Measurements from ENCODE around the gene RFX2.
"Not testable (repeated sequence)": the region's sequence is repeated elsewhere in the genome, so short reads cannot be mapped to it uniquely, and the experiment has no call there.

Gene RFX2

DNA sequence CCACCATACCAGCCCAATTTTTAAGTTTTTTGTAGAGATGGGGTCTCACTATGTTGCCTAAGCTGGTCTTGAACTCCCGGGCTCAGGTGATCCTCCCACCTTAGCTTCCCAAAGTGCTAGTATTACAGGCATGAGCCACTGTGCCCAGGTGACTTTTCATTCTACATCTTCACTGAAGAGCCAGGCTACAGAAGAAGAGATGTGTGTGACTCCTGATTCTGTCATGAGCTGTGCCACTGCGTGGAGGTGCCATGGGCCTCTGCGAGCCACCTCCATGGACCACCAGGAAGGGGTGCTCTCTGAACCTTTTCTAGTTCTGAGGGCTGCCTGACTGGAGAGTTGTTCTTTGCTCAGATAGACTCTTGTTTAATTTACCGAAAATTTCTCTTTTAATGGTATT, 75.8 kb downstream of the RFX2 start:
- DNase-seq = no peak

DNA sequence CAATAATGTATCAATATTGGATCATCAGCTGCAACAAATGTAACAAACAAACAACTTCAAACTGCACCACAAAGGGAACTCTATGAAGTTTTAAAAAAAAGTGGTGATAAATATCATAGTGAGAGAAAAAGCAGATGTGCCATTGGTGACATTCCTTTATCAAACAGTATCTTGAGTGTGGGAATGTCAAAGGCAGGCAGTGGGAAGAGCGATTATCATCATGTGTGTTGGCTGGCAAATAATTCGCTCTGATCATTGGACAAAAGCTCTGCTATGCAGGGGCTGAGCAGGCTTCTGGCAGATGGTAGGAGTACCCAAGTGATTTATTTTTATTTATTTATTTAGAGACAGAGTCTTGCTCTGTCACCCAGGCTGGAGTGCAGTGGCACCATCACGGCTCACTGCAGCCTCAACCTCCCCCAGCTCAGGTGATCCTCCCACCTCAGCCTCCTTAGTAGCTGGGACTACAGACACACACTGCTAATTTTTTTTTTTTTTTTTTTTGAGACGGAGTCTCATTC, 76.5 kb downstream of the RFX2 start:
- DNase-seq = no peak

- DNase-seq = no peak
Measured at GRCh38 chr19:6032827-6033226, 77.5 kb downstream of the RFX2 start.

GRCh38 chr19:6032381-6032780, 77.9 kb downstream of the RFX2 start:
- DNase-seq = no peak

DNA sequence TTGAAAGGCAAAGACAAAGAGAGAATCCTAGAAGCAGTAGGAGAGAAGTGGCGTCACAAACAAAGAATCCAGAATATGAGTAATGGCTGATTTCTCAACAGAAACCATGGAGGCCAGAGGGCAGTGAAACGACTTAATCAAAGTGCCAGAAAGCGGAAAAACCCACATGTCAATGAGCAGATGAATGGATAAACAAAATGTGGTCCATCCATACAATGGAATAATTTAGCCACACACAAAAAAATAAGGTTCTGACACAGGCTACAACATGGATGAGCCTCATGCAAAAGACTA, 80.1 kb downstream of the RFX2 start:
- no peak for DNase-seq

- DNase-seq = no peak
Measured at GRCh38 chr19:6026390-6027227, 83.7 kb downstream of the RFX2 start.

GRCh38 chr19:6024756-6025155, 85.5 kb downstream of the RFX2 start:
- DNase-seq = not testable (repeated sequence)

DNA sequence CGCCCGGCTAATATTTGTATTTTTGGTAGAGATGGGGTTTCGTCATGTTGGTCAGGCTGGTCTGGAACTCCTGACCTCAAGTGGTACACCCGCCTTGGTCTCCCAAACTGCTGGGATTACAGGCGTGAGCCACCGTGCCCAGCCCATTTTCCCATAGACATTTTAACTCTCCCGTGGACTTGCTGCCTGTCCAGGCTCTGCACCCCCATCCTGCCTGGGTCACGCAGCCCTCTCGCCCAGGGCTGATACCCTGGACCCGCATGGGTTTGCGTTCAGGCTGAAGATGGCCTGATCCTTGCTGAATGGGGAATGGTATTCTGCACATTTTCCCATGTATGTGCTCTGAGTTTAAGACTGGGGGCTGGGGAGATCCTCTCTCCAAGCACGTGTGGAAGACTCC, 86.4 kb downstream of the RFX2 start:
- DNase-seq = no peak

GRCh38 chr19:6023085-6023682, 87.1 kb downstream of the RFX2 start:
- DNase-seq = no peak

- no peak for DNase-seq
Measured at GRCh38 chr19:6022570-6023064, 87.7 kb downstream of the RFX2 start.

GRCh38 chr19:6021878-6022569, 88.3 kb downstream of the RFX2 start:
- peak; percentile 88 for DNase-seq

GRCh38 chr19:6020972-6021805, 89.1 kb downstream of the RFX2 start:
- no peak for DNase-seq

DNA sequence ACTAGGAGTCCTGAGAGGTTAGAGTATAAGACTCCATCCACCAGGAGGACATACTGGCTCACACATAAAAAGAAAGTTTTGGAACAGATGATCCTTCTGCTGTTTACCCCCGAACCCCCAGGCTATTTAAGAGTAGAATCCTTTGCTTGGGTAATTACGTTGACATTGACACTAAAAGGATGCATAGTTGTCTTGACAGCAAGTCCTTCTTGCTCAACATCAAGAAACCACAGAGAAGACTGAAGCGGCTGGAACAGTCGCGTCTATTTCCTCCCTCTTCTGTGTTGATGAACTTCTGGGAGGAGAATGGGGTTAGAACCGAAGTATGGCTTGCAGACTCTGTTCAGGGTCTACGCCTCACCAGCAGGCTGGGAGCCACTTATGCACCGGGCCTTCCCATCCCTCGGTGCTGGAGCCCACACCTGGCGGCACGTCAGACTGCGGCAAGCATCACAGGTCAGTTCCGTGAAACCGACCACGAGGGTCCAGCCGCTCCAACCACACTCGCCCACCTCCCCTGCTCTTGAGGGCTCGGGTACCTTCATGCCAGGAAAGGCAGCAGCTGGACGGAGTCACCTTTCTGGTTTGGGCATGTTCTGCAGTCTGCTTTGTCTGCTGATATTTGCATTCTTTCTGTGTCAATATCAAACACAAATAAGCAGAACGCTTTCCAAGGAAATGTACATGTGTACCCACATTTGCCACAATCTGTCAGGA, 90.0 kb downstream of the RFX2 start:
- DNase-seq = no peak

DNA sequence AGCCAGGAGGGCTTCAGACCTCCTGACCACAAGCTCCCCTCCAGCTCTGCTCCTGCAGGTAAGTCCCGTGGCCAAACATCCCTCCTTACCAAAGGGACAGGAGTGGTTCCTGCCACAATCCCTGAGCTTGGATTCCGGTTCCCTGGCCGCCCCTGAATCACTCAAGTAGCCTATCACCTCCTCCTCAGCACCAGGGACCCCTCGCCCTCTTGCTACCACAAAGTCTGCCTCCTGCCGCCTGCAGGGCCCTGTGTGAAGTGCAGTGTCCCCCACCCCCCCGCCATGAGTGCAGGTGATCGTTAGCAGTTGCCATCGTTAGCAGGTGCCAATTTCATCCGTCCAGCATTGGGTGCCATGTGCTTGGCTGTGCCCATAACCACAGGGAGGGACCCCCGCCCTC, 91.5 kb downstream of the RFX2 start:
- no peak for DNase-seq

- no peak for DNase-seq
Measured at GRCh38 chr19:6017576-6017975, 92.7 kb downstream of the RFX2 start.

GRCh38 chr19:6015841-6016545, 94.3 kb downstream of the RFX2 start:
- DNase-seq = no peak

- no peak for DNase-seq
Measured at GRCh38 chr19:6014551-6015135, 95.7 kb downstream of the RFX2 start.

DNA sequence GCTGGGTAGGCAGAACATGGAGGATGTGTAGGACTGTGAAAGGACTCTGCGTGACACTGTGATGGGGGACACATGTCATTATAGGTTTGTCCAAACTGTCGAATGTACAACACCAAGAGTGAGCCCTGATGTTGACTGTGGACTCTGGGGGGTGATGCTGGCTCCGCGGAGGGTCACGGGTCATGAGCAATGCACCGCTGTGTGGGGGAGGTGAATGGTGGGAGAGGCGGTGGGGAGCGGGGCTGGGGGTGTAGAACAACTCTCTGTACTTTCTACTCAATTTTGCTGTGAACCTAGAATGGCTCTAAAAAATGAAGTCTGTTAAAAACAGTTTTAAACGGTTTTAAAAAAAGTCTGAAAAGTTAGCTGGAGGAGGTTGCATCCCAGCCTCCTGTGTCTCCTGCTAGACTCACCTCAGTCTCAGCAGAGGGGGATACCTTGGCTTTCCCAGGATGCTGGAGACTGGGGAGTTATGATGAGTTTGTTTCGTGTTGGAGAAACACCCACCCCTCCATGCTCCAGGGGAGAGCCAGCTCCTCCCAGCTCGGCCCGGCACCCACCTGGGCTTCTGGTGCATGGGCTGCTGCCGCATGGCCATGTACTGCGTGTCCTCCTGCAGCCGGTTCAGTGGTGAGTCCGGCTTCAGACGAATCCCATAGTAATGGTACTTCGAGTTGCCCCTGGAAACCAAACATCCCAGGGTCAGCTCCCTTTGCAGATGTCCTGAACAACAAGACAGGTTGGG, 97.7 kb downstream of the RFX2 start:
- no peak for DNase-seq

GRCh38 chr19:6011794-6012193, 98.5 kb downstream of the RFX2 start:
- no peak for DNase-seq

DNA sequence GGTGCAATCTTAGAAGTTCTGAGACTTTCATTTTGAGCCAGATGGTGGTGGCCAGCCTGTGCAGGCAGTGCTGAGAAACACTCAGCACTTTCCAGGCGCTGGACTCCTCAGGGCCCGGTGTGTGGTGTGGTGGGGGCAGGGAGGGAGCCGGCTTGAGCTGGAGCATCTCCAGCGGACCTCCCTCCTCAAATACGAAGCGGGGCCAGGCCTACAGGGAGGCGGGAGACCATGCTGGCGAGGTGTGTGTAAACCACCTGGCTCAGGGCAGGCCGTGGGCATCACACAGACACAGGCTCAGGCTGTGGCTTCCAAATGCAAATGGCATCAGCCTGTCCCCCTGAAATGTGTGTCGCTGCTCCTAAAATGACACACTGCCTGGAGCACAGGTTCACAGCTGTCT, 99.1 kb downstream of the RFX2 start:
- DNase-seq = no peak

Data from islet precursor cell (in vitro differentiated cells).